Measurements from ENCODE around the gene ADAMTS3.

ADAMTS3 gene

GRCh38 chr4:72568959-72569718 is at the start of gene ADAMTS3:
TSS of gene ADAMTS3 (minus strand) at chr4:72569221. CDS start at chr4:72568762, 459 bp downstream.
- TF ChIP-seq EZH2phosphoT487 (IDR thresholded peaks at IDR 0.05; ENCODE audit: borderline replicate concordance) (no peak), CTCF (conservative IDR thresholded peaks at IDR 0.05; ENCODE audit: low read length) (no peak)
- H4K20me1 ChIP-seq (ENCODE audit: insufficient read depth, low read length, poor library complexity, severe bottlenecking) = no peaks in the 10 kb centered on the region
- peak within 1 kb of the TSS; percentile 57 for H3K9ac ChIP-seq (ENCODE audit: low read depth, low read length, poor library complexity, severe bottlenecking)
- no peaks in the 10 kb centered on the region for H3K4me1 ChIP-seq (ENCODE audit: insufficient read depth, low read length, poor library complexity, severe bottlenecking)
- no peaks in the 10 kb centered on the region for H3F3A ChIP-seq (ENCODE audit: low read depth)
- H3K9me3 ChIP-seq (ENCODE audit: insufficient read depth, low read depth, low read length) = no peaks in the 10 kb centered on the region
- H3K9me2 ChIP-seq (replicated peaks; ENCODE audit: low read depth, low read length) = no peaks in the 10 kb centered on the region
- H3K27me3 ChIP-seq (ENCODE audit: insufficient read depth, low read length, poor library complexity, severe bottlenecking) = peaks cover 8% of the 10 kb centered on the region
- H3K4me2 ChIP-seq (ENCODE audit: low read depth, low read length, poor library complexity, severe bottlenecking) = peak within 1 kb of the TSS; percentile 89
- H3K4me3 ChIP-seq (ENCODE audit: low read length, poor library complexity, severe bottlenecking) = peak within 1 kb of the TSS; percentile 82
- no peaks in the 10 kb centered on the region for H3K36me3 ChIP-seq (ENCODE audit: insufficient read depth, low read length)
- H2AFZ ChIP-seq (ENCODE audit: low read length) = peak within 1 kb of the TSS; percentile 94
- no peaks in the 10 kb centered on the region for H3K79me2 ChIP-seq (ENCODE audit: insufficient read depth, low read length)

GRCh38 chr4:72613959-72614358 is 44.9 kb upstream of the ADAMTS3 start:
- no peak overlapping the region for H3K4me3 ChIP-seq (ENCODE audit: low read length, poor library complexity, severe bottlenecking)
- H3K27me3 ChIP-seq (ENCODE audit: insufficient read depth, low read length, poor library complexity, severe bottlenecking) = no peaks in the 10 kb centered on the region
- H3K4me2 ChIP-seq (ENCODE audit: low read depth, low read length, poor library complexity, severe bottlenecking) = no peak overlapping the region
- H3K36me3 ChIP-seq (ENCODE audit: insufficient read depth, low read length) = no peaks in the 10 kb centered on the region
- H3K9ac ChIP-seq (ENCODE audit: low read depth, low read length, poor library complexity, severe bottlenecking) = no peak overlapping the region
- no peaks in the 10 kb centered on the region for H3K79me2 ChIP-seq (ENCODE audit: insufficient read depth, low read length)
- no peaks in the 10 kb centered on the region for H3K9me2 ChIP-seq (replicated peaks; ENCODE audit: low read depth, low read length)
- no peaks in the 10 kb centered on the region for H3K9me3 ChIP-seq (ENCODE audit: insufficient read depth, low read depth, low read length)
- H4K20me1 ChIP-seq (ENCODE audit: insufficient read depth, low read length, poor library complexity, severe bottlenecking) = no peaks in the 10 kb centered on the region
- no peak overlapping the region for H2AFZ ChIP-seq (ENCODE audit: low read length)
- H3K4me1 ChIP-seq (ENCODE audit: insufficient read depth, low read length, poor library complexity, severe bottlenecking) = no peaks in the 10 kb centered on the region
- H3F3A ChIP-seq (ENCODE audit: low read depth) = no peaks in the 10 kb centered on the region
- TF ChIP-seq EZH2phosphoT487 (IDR thresholded peaks at IDR 0.05; ENCODE audit: borderline replicate concordance) (no peak), CTCF (conservative IDR thresholded peaks at IDR 0.05; ENCODE audit: low read length) (no peak)

GRCh38 chr4:72606751-72607150 is 37.7 kb upstream of the ADAMTS3 start:
- TF ChIP-seq CTCF (conservative IDR thresholded peaks at IDR 0.05; ENCODE audit: low read length) (no peak), EZH2phosphoT487 (IDR thresholded peaks at IDR 0.05; ENCODE audit: borderline replicate concordance) (no peak)
- Histone ChIP-seq H3K27me3 (ENCODE audit: insufficient read depth, low read length, poor library complexity, severe bottlenecking) (no peaks in the 10 kb centered on the region), H3K9me3 (ENCODE audit: insufficient read depth, low read depth, low read length) (no peaks in the 10 kb centered on the region), H3K79me2 (ENCODE audit: insufficient read depth, low read length) (no peaks in the 10 kb centered on the region), H4K20me1 (ENCODE audit: insufficient read depth, low read length, poor library complexity, severe bottlenecking) (no peaks in the 10 kb centered on the region), H3K4me2 (ENCODE audit: low read depth, low read length, poor library complexity, severe bottlenecking) (no peak overlapping the region), H3K9me2 (replicated peaks; ENCODE audit: low read depth, low read length) (no peaks in the 10 kb centered on the region), H3F3A (ENCODE audit: low read depth) (no peaks in the 10 kb centered on the region), H3K4me1 (ENCODE audit: insufficient read depth, low read length, poor library complexity, severe bottlenecking) (no peaks in the 10 kb centered on the region), H2AFZ (ENCODE audit: low read length) (no peak overlapping the region), H3K4me3 (ENCODE audit: low read length, poor library complexity, severe bottlenecking) (no peak overlapping the region), H3K36me3 (ENCODE audit: insufficient read depth, low read length) (no peaks in the 10 kb centered on the region), H3K9ac (ENCODE audit: low read depth, low read length, poor library complexity, severe bottlenecking) (no peak overlapping the region)
